ENCODE results near the gene ATG9B.
"Not testable (repeated sequence)": the region's sequence is repeated elsewhere in the genome, so short reads cannot be mapped to it uniquely, and the experiment has no call there.

The ATG9B gene

DNA sequence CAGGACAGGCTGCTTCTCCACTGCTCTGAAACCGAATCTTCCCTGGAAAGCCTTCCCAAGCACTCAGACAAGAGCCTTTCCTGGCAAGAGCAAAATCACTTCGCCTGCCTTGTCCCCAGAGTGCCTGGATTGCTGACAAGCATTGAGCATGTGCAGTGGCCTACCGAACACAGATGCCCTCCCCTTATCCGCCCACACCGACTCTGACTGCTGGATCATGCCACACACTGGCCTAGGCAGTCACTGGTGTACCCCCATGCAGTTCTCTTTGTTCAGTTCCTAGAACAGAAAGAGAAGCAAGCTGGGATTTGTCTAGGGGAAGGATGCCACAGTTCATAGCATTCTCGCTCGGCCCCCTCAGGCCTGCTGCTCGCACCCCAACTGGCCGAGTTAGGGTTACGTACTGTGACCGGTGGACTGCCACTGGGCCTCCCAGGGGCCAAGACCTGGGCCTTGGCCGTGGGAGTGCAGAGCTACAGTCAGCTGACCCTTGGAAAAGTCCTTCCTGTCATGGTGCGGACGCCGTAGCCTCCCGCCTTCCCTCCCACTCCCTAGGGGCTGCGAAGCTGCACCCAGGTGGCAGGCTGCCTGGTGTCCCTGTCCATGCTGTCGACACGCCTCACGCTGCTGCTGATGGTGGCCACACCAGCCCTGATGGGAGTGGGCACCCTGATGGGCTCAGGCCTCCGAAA lies 10.9 kb upstream of the ATG9B start:
- no peak for DNase-seq (ENCODE audit: low read depth, low spot score)
- Histone ChIP-seq H3K27me3 (ENCODE audit: control insufficient read depth, insufficient read depth, low read length) (no peaks in the 10 kb centered on the region), H3K4me1 (ENCODE audit: control insufficient read depth, insufficient read depth, low read length) (no peaks in the 10 kb centered on the region), H3K9me3 (ENCODE audit: control insufficient read depth, insufficient read depth, low read length) (no peaks in the 10 kb centered on the region), H3K27ac (ENCODE audit: low read length) (no peak overlapping the region), H3K4me3 (ENCODE audit: low read length) (no peak overlapping the region), H3K36me3 (ENCODE audit: control insufficient read depth, insufficient read depth, low read length) (peaks cover 3% of the 10 kb centered on the region)
- no CpG with 5 or more reads among the region's 21 CpGs for WGBS (ENCODE audit: insufficient coverage, insufficient read length)

DNA sequence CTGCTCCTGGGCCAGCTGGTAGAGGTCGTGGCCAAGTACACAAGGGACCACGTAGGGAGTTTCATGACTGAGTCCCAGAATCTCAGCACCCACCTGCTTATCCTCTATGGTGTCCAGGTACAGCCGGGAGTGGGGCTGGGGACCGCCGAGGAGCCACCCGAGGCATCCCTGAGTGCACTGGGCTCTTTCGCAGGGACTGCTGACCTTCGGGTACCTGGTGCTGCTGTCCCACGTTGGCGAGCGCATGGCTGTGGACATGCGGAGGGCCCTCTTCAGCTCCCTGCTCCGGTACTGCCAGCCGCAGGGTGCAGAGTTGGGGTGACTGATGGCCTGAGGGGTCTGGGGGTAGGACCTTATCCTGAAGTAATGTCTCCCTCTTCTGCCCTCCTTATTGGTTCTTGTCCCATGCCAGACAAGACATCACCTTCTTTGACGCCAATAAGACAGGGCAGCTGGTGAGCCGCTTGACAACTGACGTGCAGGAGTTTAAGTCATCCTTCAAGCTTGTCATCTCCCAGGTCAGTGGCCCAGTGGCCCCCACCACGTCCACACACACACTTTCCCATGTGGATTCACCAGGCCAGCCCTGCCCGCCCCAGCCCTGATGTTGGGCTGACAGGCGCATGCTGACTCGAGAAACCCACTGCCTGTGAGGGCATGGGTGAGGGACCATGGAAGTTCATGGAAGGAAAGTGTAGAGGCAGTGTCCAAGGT lies 10.2 kb upstream of the ATG9B start:
- Histone ChIP-seq H3K27me3 (ENCODE audit: control insufficient read depth, insufficient read depth, low read length) (no peaks in the 10 kb centered on the region), H3K9me3 (ENCODE audit: control insufficient read depth, insufficient read depth, low read length) (no peaks in the 10 kb centered on the region), H3K4me3 (ENCODE audit: low read length) (no peak overlapping the region), H3K36me3 (ENCODE audit: control insufficient read depth, insufficient read depth, low read length) (peaks cover 3% of the 10 kb centered on the region), H3K27ac (ENCODE audit: low read length) (no peak overlapping the region), H3K4me1 (ENCODE audit: control insufficient read depth, insufficient read depth, low read length) (no peaks in the 10 kb centered on the region)
- no CpG with 5 or more reads among the region's 21 CpGs for WGBS (ENCODE audit: insufficient coverage, insufficient read length)
- no peak for DNase-seq (ENCODE audit: low read depth, low spot score)

DNA sequence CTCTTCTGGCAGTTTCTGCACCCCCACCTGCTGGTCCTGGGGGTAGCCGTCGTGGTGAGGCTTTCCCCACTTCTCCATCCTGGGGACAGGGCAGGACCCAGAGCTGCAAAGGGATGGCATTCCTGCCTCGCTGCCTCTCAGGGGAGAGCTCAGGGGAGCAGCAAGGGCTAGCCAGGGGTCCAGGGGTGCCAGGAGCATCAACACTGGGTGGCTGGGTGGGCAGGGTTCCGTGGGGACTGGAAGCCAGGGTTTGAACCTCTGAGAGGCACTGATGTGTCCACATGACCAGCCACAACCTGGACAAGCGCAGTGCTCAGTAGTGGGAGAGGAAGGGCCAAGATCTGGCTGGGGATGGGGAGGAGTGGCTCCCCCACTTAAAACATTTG lies 9.6 kb upstream of the ATG9B start:
- WGBS (ENCODE audit: insufficient coverage, insufficient read length) = no CpG with 5 or more reads among the region's 5 CpGs
- H3K9me3 ChIP-seq (ENCODE audit: control insufficient read depth, insufficient read depth, low read length) = no peaks in the 10 kb centered on the region
- H3K36me3 ChIP-seq (ENCODE audit: control insufficient read depth, insufficient read depth, low read length) = peaks cover 3% of the 10 kb centered on the region

DNA sequence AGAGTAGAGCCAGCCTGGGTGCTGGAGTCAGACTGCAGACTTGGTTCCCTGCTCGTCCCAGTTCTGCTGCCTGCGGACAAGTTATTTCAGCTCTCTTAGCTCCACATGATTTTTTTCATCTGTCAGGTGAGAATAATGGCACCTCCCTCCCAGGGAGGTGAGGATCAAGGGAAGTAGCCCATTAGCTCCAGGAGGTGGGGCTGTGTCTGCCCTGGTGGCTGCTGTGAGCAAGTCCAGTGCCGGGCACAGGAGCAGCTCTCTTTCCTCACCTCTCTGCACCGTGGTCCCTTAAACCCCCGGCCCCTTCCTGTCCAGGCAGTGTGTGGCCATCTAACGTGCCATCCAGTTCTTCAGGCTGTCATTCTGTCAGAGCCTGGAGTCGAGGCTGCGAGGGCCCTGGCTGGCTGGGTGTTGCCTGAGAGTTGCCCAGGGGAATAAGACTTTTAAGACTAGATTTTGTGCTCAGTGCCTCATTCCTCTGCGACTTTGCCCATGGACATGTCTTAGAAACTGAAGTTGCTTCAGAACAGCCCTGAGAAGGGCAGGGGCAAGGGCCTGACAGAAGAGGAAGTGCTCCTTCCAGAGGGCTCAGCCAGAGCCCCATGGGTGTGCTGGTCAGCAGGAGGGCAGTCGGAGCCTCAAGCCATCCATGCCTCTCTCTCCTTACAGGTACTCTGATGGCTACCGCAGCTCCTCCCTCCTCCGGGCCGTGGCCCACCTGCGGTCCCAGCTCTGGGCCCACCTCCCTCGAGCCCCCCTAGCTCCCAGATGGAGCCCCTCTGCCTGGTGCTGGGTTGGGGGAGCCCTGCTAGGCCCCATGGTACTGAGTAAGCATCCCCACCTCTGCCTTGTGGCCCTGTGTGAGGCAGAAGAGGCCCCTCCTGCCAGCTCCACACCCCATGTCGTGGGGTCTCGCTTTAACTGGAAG lies 8.9 kb upstream of the ATG9B start:
- H3K36me3 ChIP-seq (ENCODE audit: control insufficient read depth, insufficient read depth, low read length) = peaks cover 3% of the 10 kb centered on the region
- H3K4me1 ChIP-seq (ENCODE audit: control insufficient read depth, insufficient read depth, low read length) = no peaks in the 10 kb centered on the region
- no peaks in the 10 kb centered on the region for H3K27me3 ChIP-seq (ENCODE audit: control insufficient read depth, insufficient read depth, low read length)
- no peak for DNase-seq (ENCODE audit: low read depth, low spot score)
- no peak overlapping the region for H3K4me3 ChIP-seq (ENCODE audit: low read length)
- no peaks in the 10 kb centered on the region for H3K9me3 ChIP-seq (ENCODE audit: control insufficient read depth, insufficient read depth, low read length)
- no CpG with 5 or more reads among the region's 17 CpGs for WGBS (ENCODE audit: insufficient coverage, insufficient read length)
- no peak overlapping the region for H3K27ac ChIP-seq (ENCODE audit: low read length)

More for the DNA sequence above, 9.6 kb upstream of the ATG9B start:
- Histone ChIP-seq H3K27ac (ENCODE audit: low read length) (no peak overlapping the region), H3K27me3 (ENCODE audit: control insufficient read depth, insufficient read depth, low read length) (no peaks in the 10 kb centered on the region), H3K4me3 (ENCODE audit: low read length) (no peak overlapping the region), H3K4me1 (ENCODE audit: control insufficient read depth, insufficient read depth, low read length) (no peaks in the 10 kb centered on the region)
- no peak for DNase-seq (ENCODE audit: low read depth, low spot score)

DNA sequence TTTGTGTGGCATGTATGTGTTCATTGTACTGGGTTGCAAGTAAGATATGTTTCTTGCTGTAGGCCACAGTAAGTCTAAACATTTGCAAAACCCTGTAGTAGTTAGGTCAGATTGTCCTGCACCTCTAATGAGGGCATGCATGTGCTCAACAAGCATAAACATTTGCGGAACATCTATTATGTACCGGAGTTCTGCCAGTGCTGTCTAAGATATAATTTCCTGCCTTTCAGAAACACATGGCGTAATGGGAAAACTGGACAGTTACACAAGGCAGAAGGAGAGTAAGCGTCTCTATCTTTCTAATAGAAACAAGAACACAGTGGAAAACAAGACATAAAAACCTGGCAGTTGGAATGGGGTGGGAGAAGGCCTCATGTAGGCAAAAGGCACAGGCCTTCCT lies 6.7 kb upstream of the ATG9B start:
- Histone ChIP-seq H3K4me3 (ENCODE audit: low read length) (no peak overlapping the region), H3K27me3 (ENCODE audit: control insufficient read depth, insufficient read depth, low read length) (no peaks in the 10 kb centered on the region), H3K36me3 (ENCODE audit: control insufficient read depth, insufficient read depth, low read length) (no peaks in the 10 kb centered on the region; the same call in 1 of the 2 replicates), H3K9me3 (ENCODE audit: control insufficient read depth, insufficient read depth, low read length) (no peaks in the 10 kb centered on the region), H3K4me1 (ENCODE audit: control insufficient read depth, insufficient read depth, low read length) (peaks cover 3% of the 10 kb centered on the region; the same call in 1 of the 2 replicates), H3K27ac (ENCODE audit: low read length) (no peak overlapping the region)
- no peak for DNase-seq (ENCODE audit: low read depth, low spot score)
- no CpG with 5 or more reads among the region's 4 CpGs for WGBS (ENCODE audit: insufficient coverage, insufficient read length)

DNA sequence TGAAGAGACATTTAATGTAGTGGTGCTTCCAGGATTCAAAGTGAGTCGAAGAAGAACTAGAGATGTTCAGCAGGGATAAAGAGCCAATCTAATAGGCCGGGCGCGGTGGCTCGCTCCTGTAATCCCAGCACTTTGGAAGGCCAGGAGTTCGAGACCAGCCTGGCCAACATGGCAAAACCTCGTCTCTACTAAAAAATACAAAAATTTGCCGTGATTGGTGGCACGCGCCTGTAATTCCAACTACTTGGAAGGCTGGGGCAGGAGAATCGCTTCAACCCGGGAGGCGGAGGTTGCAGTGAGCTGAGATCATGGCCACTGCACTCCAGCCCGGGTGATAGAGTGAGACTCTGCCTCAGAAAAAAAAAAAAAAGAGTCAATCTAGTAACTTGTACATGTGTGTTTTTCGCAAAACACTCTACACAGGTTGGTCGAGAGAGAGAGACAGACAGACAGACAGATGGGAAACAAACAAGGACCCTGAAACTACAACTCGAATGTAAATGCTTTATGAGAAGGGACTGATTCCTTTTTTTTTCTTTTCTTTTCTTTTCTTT lies 4.7 kb upstream of the ATG9B start:
- Histone ChIP-seq H3K4me1 (ENCODE audit: control insufficient read depth, insufficient read depth, low read length) (peaks cover 3% of the 10 kb centered on the region; the same call in 1 of the 2 replicates), H3K36me3 (ENCODE audit: control insufficient read depth, insufficient read depth, low read length) (no peaks in the 10 kb centered on the region), H3K9me3 (ENCODE audit: control insufficient read depth, insufficient read depth, low read length) (no peaks in the 10 kb centered on the region), H3K4me3 (ENCODE audit: low read length) (peak overlapping the region; percentile 70; the same call in 1 of the 2 replicates), H3K27ac (ENCODE audit: low read length) (no peak overlapping the region), H3K27me3 (ENCODE audit: control insufficient read depth, insufficient read depth, low read length) (no peaks in the 10 kb centered on the region)
- no peak for DNase-seq (ENCODE audit: low read depth, low spot score)
- no CpG with 5 or more reads among the region's 17 CpGs for WGBS (ENCODE audit: insufficient coverage, insufficient read length)

DNA sequence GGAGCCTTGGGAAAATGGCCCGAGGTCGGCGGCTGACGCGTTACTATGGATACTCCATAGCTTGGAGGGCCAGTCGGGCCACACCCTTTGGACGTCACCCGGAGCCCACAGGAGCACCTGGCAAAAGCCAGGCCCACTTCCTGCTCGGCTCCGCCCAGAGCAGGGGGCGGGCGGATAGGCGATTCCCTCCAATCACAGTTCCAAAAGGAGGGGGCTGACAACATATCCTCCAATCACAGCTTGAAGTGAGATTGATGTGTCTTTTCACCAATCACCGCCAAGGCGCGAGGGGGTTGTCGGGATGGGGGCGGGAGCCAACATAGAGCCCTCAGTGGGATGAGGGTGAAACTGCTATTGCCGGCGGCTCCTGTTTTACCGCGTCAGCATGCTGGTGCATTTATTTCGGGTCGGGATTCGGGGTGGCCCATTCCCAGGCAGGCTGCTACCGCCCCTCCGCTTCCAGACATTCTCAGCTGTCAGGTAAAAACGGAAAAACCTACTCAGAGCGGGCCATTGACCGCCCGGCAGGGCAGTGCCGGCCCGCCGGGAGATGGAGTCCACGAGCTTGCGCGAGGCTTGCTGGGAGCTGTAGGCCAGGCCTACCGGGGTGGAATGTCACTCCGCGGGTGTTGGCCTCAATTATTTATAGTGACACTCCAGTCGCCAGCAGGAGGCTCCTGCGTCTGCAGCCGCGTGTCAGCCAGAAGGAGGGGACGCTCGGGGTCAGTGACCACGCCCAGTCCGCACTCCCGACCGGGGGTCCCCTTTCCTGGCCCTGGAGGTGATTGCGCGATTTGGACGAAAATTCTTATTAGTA lies 4.0 kb upstream of the ATG9B start, which contains the start of gene ABCB8:
TSS of gene ABCB8 (plus strand) at position 320 of the 817 bp plus-strand sequence. CDS start at position 386, 66 bp downstream.
- Histone ChIP-seq H3K27ac (ENCODE audit: low read length) (no peak within 1 kb of the TSS), H3K4me1 (ENCODE audit: control insufficient read depth, insufficient read depth, low read length) (peaks cover 3% of the 10 kb centered on the region; the same call in 1 of the 2 replicates)
- WGBS (ENCODE audit: insufficient coverage, insufficient read length) = no CpG with 5 or more reads among the region's 53 CpGs

DNA sequence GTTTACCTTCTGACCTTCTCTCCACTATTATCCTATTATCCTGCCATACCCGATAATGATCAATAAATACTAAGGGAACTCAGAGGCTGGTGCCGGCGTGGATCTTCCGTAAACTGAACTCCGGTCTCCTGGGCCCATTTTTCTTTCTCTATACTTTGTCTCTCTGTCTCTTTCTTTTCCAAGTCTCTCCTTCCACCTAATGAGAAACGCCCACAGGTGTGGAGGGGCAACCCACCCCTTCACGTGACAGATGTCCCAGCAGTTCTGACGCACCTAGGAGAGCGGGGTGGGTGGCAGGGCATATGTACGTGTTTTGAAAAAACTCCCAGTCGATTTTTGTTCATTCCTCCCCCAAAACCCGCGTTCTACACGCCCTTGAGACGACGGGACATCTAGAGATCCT lies 3.4 kb upstream of the ATG9B start:
- not testable (repeated sequence) for DNase-seq (ENCODE audit: low read depth, low spot score); H3K27me3 ChIP-seq (ENCODE audit: control insufficient read depth, insufficient read depth, low read length); H3K4me1 ChIP-seq (ENCODE audit: control insufficient read depth, insufficient read depth, low read length); H3K36me3 ChIP-seq (ENCODE audit: control insufficient read depth, insufficient read depth, low read length); H3K9me3 ChIP-seq (ENCODE audit: control insufficient read depth, insufficient read depth, low read length); H3K27ac ChIP-seq (ENCODE audit: low read length)
- H3K4me3 ChIP-seq (ENCODE audit: low read length) = peak overlapping the region; percentile 11; the same call in 1 of the 2 replicates
- no CpG with 5 or more reads among the region's 16 CpGs for WGBS (ENCODE audit: insufficient coverage, insufficient read length)

More for the DNA sequence above, 4.0 kb upstream of the ATG9B start, which contains the start of gene ABCB8:
- DNase-seq (ENCODE audit: low read depth, low spot score) = peak; percentile 94
- Histone ChIP-seq H3K4me3 (ENCODE audit: low read length) (peak within 1 kb of the TSS; percentile 70; the same call in 1 of the 2 replicates), H3K36me3 (ENCODE audit: control insufficient read depth, insufficient read depth, low read length) (no peaks in the 10 kb centered on the region), H3K27me3 (ENCODE audit: control insufficient read depth, insufficient read depth, low read length) (no peaks in the 10 kb centered on the region), H3K9me3 (ENCODE audit: control insufficient read depth, insufficient read depth, low read length) (no peaks in the 10 kb centered on the region)

DNA sequence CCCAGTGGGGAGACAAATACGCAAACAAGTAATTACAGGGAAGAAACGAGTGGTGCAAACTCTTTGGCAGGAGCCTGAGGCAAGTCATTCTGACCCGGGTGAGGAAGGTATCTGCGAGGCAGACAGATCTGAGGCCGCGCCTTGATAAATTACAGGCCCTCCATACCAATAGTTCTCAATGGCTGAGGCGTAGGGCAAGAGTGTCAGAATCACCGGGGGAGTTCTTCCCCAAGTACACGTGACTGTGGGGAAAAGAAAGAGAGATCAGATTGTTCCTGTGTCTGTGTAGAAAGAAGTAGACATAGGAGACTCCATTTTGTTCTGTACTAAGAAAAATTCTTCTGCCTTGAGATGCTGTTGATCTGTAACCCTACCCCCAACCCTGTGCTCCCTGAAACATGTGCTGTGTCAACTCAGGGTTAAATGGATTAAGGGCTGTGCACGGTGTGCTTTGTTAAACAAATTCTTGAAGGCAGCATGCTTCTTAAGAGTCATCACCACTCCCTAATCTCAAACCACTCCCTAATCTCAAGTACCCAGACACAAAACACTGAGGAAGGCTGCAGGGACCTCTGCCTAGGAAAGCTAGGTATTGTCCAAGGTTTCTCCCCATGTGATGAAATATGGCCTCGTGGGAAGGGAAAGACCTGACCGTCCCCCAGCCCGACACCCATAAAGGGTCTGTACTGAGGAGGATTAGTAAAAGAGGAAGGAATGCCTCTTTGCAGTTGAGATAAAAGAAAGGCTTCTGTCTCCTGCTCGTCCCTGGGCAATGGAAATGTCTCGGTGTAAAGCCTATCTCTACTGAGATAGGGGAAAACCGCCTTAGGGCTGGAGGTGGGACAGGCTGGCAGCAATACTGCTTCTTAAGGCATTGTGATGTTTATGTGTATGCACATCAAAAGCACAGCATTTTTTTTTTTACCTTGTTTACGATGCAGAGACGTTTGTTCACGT lies 2.8 kb upstream of the ATG9B start:
- H3K4me1 ChIP-seq (ENCODE audit: control insufficient read depth, insufficient read depth, low read length); H3K27ac ChIP-seq (ENCODE audit: low read length); H3K4me3 ChIP-seq (ENCODE audit: low read length); H3K9me3 ChIP-seq (ENCODE audit: control insufficient read depth, insufficient read depth, low read length); DNase-seq (ENCODE audit: low read depth, low spot score); H3K27me3 ChIP-seq (ENCODE audit: control insufficient read depth, insufficient read depth, low read length); H3K36me3 ChIP-seq (ENCODE audit: control insufficient read depth, insufficient read depth, low read length): not testable (repeated sequence)
- no CpG with 5 or more reads among the region's 19 CpGs for WGBS (ENCODE audit: insufficient coverage, insufficient read length)

Data from iPS DF 6.9 (cell line).